Bronchial epithelial cell (primary cell): ENCODE data around the gene CEP104. TPM values are rescaled to one million over a fixed set of nuclear protein-coding genes. Genes with fewer than 3 reads are reported as not detected.

Source experiments
- DNase-seq: peaks from one replicate; pipeline ENCODE4 v3.0.0-alpha.2; 2010; ENCODE audit warnings: low read depth
- FAIRE-seq: peaks from 2 replicates; lab custom pipeline; 2011; peaks lifted over from hg19 to GRCh38; lab: Jason Lieb, UNC
- H3K27me3 ChIP-seq: 2 replicates; pipeline ENCODE4 v1.5.1; 2011; ENCODE audit warnings: low read length; ENCODE audit not compliant: control insufficient read depth, insufficient read depth
- H3K36me3 ChIP-seq: 2 replicates; pipeline ENCODE4 v1.5.1; 2011; ENCODE audit warnings: low read length; ENCODE audit not compliant: control insufficient read depth, insufficient read depth
- H3K4me3 ChIP-seq: 2 replicates; pipeline ENCODE4 v1.5.1; 2011; ENCODE audit warnings: mild to moderate bottlenecking, low read depth, low read length, control low read depth
- CTCF ChIP-seq: IDR thresholded peaks from 2 replicates; pipeline ENCODE4 v1.5.1; 2011; ENCODE audit warnings: mild to moderate bottlenecking, moderate library complexity, low read length, control low read depth, inconsistent platforms; ENCODE audit not compliant: insufficient read depth, severe bottlenecking
- total RNA-seq: library from RNA; depleted of rRNA; stranded (reverse); fragments of >200 nt; gene quantifications from 2 replicates; pipeline ENCODE4 v1.2.1, GENCODE V29; 2014

Gene CEP104
- total RNA-seq, 1 donor from 2014 or later = 15.3 TPM

- Histone ChIP-seq H3K4me3 (no peak overlapping the region), H3K27me3 (no peaks in the 10 kb centered on the region), H3K36me3 (no peaks in the 10 kb centered on the region)
- DNase-seq = no peak
- FAIRE-seq = no peak
- no peak for TF ChIP-seq CTCF
Measured at GRCh38 chr1:3880429-3881192, 23.6 kb upstream of the CEP104 start.

- FAIRE-seq (no peak), DNase-seq (no peak)
- no peak for TF ChIP-seq CTCF
- Histone ChIP-seq H3K36me3 (no peaks in the 10 kb centered on the region), H3K4me3 (no peak overlapping the region), H3K27me3 (no peaks in the 10 kb centered on the region)
Measured at GRCh38 chr1:3879787-3880428, 22.9 kb upstream of the CEP104 start.

DNA sequence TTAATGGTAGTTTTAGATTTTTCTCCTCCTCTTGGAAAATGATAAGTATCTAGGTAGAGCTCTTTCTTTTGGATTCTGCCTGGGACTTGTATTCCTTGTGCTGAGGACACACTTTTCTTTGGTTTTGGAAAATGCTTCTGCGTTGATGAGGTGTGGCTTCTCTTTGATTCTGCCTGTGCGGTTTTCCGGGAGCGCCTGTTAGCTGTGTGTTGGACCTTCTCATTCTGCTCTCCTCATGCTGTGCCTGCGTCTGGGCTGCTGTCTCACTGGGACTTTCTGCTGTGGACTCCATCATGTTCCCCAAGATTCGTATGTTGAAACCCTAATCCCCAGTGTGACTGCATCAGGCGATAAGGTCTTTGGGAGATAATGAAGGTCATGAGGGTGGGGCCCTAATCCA is 22.1 kb upstream of the CEP104 start:
- no peak for FAIRE-seq
- no peak for TF ChIP-seq CTCF
- Histone ChIP-seq H3K4me3 (no peak overlapping the region), H3K27me3 (no peaks in the 10 kb centered on the region), H3K36me3 (no peaks in the 10 kb centered on the region)
- no peak for DNase-seq

- DNase-seq (no peak), FAIRE-seq (no peak)
- Histone ChIP-seq H3K36me3 (peaks cover 3% of the 10 kb centered on the region), H3K4me3 (no peak overlapping the region), H3K27me3 (no peaks in the 10 kb centered on the region)
- no peak for TF ChIP-seq CTCF
Measured at GRCh38 chr1:3876716-3877115, 19.7 kb upstream of the CEP104 start.

DNA sequence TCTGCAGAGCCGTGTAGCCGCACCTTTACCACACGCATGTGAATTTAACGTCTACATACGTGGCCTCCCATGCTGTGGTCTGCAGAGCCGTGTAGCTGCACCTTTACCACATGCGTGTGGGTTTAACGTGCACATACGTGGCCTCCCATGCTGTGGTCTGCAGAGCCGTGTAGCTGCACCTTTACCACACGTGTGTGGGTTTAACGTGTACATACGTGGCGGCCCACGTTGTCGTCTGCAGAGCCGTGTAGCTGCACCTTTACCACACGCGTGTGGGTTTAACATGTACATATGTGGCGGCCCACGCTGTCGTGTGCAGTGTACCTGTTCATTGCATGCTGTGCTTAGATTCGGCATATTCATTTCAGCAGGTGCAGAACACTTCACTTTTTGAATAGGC is 17.7 kb upstream of the CEP104 start:
- Histone ChIP-seq H3K4me3 (no peak overlapping the region), H3K36me3 (peaks cover 4% of the 10 kb centered on the region), H3K27me3 (no peaks in the 10 kb centered on the region)
- TF ChIP-seq CTCF = no peak
- FAIRE-seq (peak; percentile 89), DNase-seq (no peak)
